GM21737 (cell line): ENCODE measurements around the gene SERPINA6.
"Not testable (repeated sequence)": the region's sequence is repeated elsewhere in the genome, so short reads cannot be mapped to it uniquely, and the experiment has no call there.

Source experiments
- ATAC-seq: cut with Tn5 transposase; IDR thresholded peaks from one replicate; pipeline ENCODE4 v1.9.1; 2021; ENCODE audit warnings: mild to moderate bottlenecking, moderate library complexity; ENCODE audit not compliant: unreplicated experiment

The SERPINA6 gene, protein sequence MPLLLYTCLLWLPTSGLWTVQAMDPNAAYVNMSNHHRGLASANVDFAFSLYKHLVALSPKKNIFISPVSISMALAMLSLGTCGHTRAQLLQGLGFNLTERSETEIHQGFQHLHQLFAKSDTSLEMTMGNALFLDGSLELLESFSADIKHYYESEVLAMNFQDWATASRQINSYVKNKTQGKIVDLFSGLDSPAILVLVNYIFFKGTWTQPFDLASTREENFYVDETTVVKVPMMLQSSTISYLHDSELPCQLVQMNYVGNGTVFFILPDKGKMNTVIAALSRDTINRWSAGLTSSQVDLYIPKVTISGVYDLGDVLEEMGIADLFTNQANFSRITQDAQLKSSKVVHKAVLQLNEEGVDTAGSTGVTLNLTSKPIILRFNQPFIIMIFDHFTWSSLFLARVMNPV

DNA sequence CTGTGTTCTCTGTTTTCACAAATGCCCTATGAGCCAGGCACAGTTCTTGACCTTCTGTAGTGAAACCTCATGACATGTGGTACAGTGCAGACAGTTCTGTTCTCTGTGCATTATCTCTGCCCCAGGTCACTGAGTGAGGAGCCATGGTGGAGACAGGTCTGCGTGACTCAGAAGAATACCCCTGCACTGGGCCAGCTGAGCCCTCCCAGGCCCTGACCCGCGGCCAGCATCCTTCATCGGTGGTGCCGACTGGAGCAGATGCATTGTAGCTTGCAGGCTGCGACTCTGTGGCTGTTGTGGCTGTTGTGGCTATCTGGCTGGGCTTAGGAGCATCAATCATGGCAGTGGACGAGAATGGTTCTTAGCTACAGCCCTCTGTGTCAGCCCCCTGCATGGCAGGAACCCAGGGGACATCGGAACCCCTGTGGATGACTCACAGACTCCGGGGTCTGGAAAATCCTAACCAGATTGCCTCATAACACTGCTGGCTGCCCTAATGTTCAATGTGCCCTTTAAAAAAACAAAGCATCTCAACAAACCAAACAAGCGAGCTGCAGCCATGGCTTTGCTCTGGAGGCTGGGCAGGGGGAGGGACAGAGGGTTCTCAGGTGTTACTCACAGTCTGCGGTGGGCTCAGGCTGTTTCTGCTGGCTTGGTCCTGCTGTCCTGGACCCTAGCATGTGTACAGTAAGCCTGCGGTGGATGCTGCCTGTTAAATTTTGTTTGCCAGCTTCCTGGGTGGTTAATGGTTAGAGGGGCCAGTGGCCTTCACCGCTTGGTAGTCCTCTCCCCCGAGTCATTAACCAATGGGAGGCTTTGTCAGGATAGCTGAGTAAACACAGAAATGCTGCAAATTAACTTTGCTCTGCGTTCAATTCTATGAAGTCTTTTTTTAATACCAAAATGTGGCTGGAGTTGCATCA, at the start of gene SERPINA6:
TSS of gene SERPINA6 (minus strand) at position 689 of the 923 bp plus-strand sequence. CDS start 8,688 bp downstream, outside the sequence.
- ATAC-seq: no peak

DNA sequence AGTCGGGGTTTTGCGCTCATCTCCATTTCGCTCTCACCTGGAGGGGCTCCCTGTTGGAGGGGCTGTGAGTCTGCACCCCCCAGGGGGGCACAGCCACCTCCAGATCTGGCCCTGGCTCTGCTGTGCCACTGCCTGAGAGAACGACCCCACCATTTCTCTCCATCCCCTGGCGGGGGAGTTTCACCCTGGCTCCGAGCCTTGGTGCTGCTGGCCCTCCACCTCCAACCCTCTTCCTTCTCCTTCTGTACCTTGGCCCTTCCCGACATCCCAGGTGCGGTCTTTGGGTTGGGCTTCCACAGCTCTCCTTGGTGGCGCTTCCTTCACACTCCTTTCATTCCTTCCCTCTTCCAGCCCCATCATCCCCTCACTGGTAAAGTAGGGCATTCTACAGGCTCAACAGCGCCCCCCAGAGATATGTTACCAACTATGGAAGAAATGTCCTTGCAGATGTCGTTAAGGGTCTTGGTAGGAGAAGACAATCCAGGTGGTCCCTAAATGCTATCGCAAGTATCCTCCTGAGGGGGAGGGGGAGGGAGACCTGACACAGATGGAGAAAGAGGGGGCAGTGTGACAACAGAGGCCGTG, 49.0 kb upstream of the SERPINA6 start:
- ATAC-seq: no peak

DNA sequence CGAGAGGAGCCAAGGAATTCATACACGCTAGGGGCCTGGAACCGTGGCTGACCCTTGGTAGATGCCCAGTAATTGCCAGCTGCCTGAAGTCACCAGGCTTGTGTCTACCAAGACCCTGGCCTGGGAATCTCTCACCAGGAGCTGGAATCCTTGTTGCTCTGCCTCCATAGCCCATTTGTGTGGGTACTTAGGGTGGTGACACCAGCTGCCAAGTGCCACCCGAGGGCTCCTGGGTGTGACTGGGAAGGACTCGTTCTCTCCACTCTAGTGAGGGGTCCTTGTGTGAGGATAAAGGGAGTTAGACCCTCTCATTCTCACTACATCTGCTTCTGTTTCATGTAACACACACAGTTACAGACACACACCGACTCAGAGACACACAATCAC, 47.4 kb upstream of the SERPINA6 start:
- no peak for ATAC-seq

DNA sequence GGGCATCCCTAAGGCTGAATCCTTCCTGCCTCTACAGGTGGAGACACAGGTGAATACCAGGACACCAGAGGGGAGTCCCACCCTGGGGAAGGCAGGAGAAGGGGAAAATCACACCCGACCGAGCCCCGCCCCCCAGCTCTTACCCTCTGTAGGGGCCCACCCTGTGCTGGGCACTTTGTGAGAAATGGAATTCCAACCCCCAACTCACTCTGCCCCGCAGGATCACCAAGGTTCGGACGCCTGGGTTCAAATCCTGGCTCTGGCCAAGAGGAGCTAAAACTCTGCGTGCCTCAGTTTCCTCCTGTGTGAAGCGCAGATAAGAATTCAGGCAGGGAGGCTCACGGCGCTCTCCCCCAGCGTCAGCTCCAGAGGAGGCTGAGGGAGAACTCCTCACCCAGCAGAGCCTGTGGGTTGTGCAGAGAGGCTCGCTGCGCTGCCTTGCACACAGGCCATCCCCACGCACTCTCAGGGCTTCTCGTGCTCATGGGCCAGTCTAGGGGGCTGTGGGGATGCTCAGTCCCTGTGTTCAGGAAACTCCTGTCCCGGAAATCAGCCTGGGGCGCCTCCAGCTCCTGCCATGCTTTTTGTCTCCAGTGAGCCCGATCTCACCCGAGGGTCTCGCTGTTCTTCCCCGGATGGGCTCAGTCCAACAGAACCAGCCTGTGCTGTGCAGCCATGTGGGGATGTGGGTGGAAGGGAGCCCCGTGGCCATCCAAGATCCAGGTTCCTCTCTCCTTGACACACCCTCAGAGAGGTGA, 46.8 kb upstream of the SERPINA6 start:
- not testable (repeated sequence) for ATAC-seq

DNA sequence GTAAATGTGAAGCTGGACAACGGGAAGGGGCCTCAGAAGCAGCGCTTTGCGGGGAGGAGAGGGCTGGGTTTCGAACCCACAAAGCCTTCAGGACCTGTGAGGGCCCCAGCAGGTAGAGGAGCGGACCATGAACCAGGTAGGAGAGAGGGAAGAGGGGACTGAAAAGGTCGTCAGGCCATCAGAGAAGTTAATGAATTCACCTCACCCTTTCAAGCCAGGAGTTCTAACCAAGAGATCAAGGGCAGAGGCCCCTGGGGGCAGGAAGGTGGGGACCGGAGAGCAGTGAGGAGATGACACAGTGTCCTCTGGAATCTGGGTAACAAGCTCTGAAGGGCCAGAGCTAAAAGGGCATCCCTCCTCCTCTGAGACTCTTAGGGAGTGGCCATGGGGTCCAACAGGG, 45.8 kb upstream of the SERPINA6 start:
- ATAC-seq: no peak

DNA sequence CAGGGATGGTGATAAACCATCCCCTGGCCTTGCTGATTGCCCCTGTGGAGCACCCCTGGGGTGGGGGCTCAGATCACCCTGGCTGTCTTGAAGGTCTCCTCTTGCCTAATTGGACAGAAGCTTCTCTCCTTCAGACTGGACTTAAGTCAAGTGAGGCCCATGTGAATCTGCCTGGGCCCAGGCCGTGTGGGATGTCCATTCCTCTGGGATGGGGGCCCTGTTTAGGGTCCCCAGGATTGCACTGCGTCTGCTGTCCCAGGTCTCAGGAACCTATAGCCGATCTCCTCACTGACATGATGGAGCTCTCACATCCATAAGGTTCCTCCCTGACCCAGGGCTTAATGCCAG, 45.1 kb upstream of the SERPINA6 start:
- ATAC-seq: no peak

DNA sequence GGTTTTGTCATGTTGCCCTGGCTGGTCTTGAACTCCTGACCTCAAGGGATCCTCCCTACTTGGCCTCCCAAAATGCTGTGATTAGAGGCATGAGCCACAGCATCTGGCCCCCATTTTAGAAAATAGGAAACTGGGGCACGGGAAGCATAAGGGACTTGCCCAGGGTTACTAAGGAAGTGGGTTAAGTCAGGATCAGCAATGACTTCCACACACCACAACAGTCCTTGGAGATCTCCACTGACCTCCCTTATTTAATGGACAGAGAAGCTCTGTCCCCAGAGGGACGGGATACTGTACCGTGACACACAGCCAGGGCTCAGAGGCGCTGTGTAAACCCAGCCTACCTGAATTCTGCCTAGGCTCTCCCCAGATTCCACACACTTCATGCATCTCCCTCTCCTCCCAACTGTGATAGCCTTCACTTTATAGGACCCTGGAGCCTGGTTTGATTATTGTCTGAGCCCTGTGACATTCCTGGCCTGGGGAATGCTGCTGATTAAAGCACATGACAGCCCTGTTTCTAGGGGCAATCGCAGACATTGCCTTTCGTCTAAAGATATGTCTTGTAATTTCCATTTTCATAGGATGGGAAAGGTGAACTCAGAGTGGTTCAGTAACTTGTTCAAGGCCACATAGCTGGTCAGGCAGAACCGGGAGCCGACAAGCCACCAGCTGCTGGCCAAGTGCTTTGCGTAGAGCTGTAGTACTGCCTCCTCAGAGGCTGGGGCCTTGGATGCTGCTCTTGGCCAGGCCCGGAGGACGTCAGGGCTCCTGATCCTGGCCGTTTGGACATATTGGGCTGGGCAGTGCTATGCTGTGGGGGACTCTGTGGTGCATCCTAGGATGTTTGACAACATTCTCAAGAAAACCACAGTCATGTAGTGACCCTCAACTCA, 44.5 kb upstream of the SERPINA6 start:
- ATAC-seq: no peak

DNA sequence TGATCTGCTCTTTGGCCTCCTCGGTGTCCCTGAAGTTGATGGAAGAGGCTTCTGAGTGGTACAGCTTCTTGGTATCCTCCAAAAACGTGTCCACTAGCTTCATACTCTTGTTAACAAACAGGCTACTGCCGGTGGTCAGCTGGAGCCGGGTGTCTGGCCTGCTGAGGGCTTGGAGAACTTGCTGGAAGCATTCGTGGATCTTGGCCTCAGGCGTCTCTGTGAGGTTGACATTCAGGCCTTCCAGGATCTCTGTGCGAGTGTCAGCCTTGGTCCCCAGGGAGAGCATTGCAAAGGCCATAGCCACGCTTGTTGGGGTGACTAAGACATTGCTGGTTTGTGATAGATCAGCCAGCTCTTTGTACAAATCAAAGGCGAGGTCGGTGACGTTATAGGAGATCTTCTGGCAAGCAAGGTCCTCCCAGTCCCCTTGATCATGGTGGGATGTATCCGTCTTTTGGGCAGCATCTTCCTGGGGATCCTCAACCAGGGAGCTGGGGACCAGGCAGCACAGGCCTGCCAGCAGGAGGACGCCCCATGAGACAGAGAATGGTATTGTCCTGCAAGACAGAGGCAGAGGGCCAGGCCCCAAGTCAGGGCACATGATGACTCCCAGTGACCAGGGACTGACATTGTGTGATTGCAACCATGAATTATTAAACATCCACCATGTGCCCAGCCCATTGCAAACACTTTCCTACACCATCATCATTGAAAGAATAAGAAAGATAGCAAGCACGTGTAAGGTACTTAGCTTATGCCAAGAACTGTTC, 43.2 kb upstream of the SERPINA6 start, which contains the start of gene SERPINA2:
TSS of gene SERPINA2 (minus strand) at position 553 of the 770 bp plus-strand sequence.
- no peak for ATAC-seq

DNA sequence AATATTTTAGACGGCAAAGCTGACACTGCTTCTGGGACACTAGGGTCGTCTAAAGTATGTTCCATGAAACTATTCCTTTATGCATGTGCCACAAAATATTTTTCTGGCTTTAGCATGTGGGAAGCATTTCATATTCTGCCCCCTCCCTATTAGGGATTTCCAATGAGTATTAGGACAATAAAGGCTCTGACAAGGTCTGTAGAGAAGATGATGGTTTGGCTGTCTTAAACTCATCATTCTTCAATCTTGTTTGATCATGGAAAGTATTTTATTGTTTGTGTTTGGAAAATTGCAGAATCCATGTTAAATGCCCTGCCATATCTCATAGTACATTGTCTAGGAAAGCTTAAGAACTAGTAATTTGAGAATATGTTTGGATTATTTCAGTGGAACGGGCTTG, 42.5 kb upstream of the SERPINA6 start:
- ATAC-seq: no peak

DNA sequence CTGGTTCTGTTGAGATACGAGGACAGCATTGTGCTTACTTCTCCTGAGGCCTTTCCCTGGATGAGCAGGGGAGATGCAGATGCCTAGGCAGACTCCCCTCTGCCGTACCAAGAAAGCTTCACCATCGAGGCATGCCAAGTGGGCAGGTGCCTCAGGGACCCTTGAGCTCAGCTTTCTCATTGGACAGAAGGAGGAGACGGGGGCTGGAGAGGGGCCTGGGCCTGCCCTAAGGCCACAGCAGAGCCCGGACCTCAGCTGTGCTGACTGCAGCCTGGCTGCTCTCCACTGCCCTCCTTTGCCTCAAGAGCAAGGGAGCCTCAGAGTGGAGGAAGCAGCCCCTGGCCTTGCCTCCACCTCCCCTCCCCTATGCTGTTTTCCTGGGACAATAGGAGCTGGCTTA, 41.8 kb upstream of the SERPINA6 start:
- ATAC-seq: no peak

DNA sequence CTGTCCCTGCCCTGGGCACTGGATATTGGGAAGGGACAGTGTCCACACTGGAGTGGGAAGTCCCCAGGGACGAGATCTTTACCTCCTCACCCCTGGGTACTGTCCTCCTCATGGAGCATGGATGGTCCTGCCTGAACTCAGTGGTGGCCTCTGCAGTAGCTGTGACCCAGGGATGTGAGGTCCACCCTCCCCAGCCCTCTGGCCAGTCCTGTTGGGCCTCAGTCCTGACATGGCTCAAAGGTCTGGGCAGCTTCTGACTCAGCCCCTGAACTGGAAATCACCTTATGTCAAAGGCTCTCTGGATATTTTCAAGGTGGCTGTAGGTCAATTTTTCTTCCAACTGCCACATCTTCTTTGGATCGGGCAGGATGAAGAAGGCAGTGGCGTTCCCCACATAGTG, 40.9 kb upstream of the SERPINA6 start:
- ATAC-seq: no peak

DNA sequence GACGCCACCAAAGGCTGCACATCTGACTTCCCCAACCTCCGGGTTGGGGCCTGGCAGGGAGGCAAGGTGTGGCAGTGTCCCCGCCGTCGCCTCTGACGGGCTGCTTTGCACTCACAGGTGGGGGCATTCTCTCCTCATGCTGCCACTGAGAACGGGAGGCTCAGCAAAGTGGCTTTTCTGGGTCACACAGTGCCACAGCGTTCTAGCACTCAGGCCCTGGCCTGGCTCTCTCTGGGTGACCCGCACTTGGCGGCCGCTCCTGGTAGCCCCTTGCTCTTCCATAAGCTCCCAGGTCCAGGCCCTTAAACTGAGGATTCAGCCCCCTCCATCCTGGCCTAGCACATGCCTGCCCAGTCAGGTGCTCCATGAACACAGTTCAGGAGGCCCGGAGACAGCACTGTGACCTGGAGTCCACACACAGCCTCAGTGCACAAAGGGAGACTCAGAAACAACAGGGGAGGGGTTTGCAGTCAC, 40.1 kb upstream of the SERPINA6 start:
- no peak for ATAC-seq

DNA sequence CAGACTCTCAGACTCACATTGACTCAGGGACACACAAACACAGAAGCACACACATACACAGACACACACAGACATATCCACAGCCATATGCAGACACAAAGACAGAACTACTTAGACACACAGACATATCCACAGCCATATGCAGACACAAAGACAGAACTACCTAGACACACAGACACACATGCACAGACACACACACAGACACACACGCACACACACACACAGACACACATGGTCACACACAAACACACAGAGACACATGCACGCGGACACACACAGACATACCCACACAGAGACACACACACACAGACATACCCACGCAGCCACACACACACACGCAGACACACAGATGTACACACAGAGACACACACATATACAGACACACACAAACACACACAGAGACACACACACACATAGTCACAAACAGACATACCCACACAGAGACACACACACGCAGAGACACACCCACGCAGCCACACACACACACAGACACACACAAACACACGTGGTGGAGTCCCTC, 39.5 kb upstream of the SERPINA6 start:
- ATAC-seq: no peak

DNA sequence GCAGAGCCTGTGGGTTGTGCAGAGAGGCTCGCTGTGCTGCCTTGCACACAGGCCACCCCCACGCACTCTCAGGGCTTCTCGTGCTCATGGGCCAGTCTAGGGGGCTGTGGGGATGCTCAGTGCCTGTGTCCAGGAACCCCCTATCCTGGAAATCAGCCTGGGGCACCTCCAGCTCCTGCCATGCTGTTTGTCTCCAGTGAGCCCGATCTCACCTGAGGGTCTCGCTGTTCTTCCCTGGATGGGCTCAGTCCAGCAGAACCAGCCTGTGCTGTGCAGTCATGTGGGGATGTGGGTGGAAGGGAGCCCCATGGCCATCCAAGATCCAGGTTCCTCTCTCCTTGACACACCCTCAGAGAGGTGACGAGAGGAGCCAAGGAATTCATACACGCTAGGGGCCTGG, 38.5 kb upstream of the SERPINA6 start:
- no peak for ATAC-seq

DNA sequence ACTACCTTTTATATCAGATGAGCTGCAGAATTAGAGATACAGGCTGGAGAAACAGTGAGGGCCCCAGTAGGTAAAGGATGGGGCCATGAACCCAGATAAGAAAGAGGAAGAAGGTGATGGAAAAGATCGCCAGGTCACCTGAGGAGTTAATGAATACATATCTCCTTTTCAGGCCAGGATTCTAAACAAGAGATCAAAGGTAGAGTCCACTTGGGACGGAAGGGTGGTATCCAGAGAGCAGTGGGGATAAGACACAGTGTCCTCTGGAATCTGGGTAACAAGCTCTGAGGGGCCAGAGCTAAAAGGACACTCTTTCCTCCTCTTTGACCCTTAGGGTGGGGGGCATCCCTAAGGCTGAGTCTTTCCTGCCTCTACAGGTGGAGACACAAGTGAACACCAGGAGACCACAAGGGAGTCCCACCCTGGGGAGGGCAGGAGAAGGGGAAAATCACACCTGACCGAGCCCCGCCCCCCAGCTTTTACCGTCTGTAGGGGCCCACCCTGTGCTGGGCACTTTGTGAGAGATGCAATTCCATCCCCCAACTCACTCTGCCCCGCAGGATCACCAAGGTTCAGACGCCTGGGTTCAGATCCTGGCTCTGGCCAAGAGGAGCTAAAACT, 37.9 kb upstream of the SERPINA6 start:
- no peak for ATAC-seq

DNA sequence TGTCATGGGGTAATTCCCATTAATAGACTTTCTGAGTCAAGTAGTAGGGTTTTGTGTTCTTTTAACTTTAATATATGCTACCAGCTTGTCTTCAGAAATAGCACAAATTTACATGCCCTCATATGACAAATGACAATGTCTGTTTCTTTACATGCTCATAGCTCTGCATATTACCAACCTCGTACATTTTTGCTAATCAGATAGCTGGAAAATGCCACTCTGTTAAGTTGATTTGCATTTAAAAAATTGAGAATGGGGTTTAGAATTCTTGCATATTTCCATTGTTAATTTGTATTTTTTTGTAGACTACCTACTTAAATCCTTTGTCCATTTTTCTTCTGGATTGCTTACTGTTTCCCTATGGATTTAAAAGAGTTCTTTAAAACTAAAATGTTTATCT, 34.0 kb upstream of the SERPINA6 start:
- ATAC-seq: no peak

DNA sequence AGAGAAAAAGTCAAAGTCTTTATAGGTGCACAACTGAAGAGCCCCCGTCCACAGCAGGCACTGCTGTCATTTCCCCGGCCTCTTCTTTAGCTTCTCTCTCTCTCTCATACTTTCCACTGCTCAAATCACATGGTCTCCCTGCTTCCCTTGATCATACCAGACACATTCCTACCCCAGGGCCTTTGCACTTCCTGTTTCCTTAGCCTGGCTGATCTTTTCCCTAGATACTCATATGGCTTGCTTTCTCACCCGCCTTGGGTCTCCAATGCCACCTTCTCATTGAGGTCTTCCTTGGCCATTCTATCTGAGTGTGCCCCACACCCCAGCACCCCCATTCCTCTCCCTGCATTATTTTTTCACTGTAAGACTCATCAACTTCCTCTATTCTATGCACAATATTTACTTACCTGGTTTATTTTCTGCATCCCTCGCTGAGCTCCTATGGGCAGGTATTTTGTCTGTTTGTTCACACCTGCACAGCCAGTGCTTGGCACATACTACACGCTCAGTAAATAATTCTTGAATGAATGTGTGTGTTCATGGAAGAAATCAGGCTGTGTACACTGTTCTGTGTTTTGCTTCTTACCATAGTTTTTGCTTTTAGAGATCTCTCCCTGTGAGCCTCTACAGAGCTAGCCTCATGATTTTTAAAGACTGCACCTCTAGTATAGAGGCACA, 33.4 kb upstream of the SERPINA6 start:
- ATAC-seq: no peak
